ENCODE data around the gene PCDHB1.
"Not testable (repeated sequence)": the region's sequence is repeated elsewhere in the genome, so short reads cannot be mapped to it uniquely, and the experiment has no call there.

PCDHB1 gene

GRCh38 chr5:141082228-141082627, 31.1 kb downstream of the PCDHB1 start:
- no peak for DNase-seq

- DNase-seq, result peak; percentile 52
These were observed 33.4 kb downstream of the PCDHB1 start for GRCh38 chr5:141084487-141084989.

- no peak for DNase-seq
These were observed 43.5 kb downstream of the PCDHB1 start, which contains the start of gene PCDHB2 for GRCh38 chr5:141094481-141095262. PCDHB2 (plus strand) TSS chr5:141094615; CDS start chr5:141094791, 176 bp downstream.

- DNase-seq, result no peak
These were observed 44.1 kb downstream of the PCDHB1 start for GRCh38 chr5:141095263-141095641.

GRCh38 chr5:141096181-141096580, 45.0 kb downstream of the PCDHB1 start:
- DNase-seq, result not testable (repeated sequence)

GRCh38 chr5:141096586-141096985, 45.4 kb downstream of the PCDHB1 start:
- not testable (repeated sequence) for DNase-seq

- DNase-seq, result no peak
These were observed 49.1 kb downstream of the PCDHB1 start, which contains the start of gene PCDHB3 for GRCh38 chr5:141100243-141100805. PCDHB3 (plus strand) TSS chr5:141100473; CDS start chr5:141100650, 177 bp downstream.

- DNase-seq, result no peak
These were observed 49.9 kb downstream of the PCDHB1 start for GRCh38 chr5:141101059-141101458.

GRCh38 chr5:141102070-141102469, 50.9 kb downstream of the PCDHB1 start:
- DNase-seq, result not testable (repeated sequence)

GRCh38 chr5:141102471-141102870, 51.3 kb downstream of the PCDHB1 start:
- not testable (repeated sequence) for DNase-seq

GRCh38 chr5:141105350-141105749, 54.2 kb downstream of the PCDHB1 start:
- no peak for DNase-seq

Data from DMS 273 treated with DMSO at 0.1 percent for 48 hours (cell line).